Vagina (tissue), 2 donors: ENCODE measurements around the gene TRAPPC10.

Source experiments
- CTCF ChIP-seq, 3 experiments: fragments of 450-650 bp in 2 of 3; fragments of 200-600 bp in 1 of 3; sonication (generic) in 1 of 3; IDR thresholded peaks; one replicate each; pipeline ENCODE4 v1.5.1; 2017 to 2019; ENCODE audit warnings: antibody characterized with exemption in 3 of 3, mild to moderate bottlenecking in 2 of 3, moderate library complexity in 2 of 3
- POLR2A ChIP-seq, 2 donors: fragments of 450-650 bp; IDR thresholded peaks; one replicate each; pipeline ENCODE4 v1.6.1; 2017; ENCODE audit warnings: antibody characterized with exemption in 2 of 2, mild to moderate bottlenecking in 2 of 2, moderate library complexity in 2 of 2
- POLR2AphosphoS5 ChIP-seq, 2 donors: sonication (generic); formaldehyde crosslinking; IDR thresholded peaks; one replicate each; pipeline ENCODE4 v1.9.0; 2017; ENCODE audit warnings: antibody characterized with exemption in 2 of 2, mild to moderate bottlenecking in 2 of 2, low read depth in 1 of 2; ENCODE audit not compliant: insufficient read depth in 1 of 2

DNA sequence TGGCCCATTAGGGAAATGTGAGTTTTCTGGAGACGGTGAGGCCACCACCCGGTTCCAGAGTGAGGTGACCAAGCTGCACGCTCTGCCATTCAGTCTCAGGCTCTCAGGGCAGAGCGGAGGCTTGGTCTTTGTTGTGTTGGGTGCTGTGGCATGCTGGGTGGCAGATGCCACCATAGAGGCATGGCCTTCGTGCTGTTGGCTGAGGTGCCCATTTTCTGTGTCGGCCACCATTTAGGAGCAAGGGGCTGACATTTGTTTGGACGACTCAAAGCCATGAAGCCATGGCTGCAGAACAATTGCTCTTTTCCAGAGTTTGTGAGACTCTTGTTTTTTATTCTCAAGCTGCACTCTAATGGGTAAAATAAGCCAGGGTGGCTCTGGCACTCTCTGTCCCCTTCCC is 58.3 kb downstream of the TRAPPC10 start:
- TF ChIP-seq CTCF (IDR thresholded peaks at IDR 0.05): no peak
- TF ChIP-seq POLR2A (IDR thresholded peaks at IDR 0.05): no peak
- TF ChIP-seq POLR2AphosphoS5 (IDR thresholded peaks at IDR 0.05; ENCODE audit: insufficient read depth in 1 of 2, low read depth in 1 of 2): no peak
